A549 treated with Mapracorat at 1 μM for 4 hours (cell line): Measurements from ENCODE around the gene RAPGEF5. TPM values are rescaled to one million over a fixed set of nuclear protein-coding genes. Genes with fewer than 3 reads are reported as not detected.

Source experiments
- total RNA-seq: library from RNA; stranded (reverse); fragments of 200-300 nt; extraction: Qiagen RNA extraction; gene quantifications from 5 replicates; pipeline ENCODE4 v1.2.3, GENCODE V29; 2022

Gene RAPGEF5, protein sequence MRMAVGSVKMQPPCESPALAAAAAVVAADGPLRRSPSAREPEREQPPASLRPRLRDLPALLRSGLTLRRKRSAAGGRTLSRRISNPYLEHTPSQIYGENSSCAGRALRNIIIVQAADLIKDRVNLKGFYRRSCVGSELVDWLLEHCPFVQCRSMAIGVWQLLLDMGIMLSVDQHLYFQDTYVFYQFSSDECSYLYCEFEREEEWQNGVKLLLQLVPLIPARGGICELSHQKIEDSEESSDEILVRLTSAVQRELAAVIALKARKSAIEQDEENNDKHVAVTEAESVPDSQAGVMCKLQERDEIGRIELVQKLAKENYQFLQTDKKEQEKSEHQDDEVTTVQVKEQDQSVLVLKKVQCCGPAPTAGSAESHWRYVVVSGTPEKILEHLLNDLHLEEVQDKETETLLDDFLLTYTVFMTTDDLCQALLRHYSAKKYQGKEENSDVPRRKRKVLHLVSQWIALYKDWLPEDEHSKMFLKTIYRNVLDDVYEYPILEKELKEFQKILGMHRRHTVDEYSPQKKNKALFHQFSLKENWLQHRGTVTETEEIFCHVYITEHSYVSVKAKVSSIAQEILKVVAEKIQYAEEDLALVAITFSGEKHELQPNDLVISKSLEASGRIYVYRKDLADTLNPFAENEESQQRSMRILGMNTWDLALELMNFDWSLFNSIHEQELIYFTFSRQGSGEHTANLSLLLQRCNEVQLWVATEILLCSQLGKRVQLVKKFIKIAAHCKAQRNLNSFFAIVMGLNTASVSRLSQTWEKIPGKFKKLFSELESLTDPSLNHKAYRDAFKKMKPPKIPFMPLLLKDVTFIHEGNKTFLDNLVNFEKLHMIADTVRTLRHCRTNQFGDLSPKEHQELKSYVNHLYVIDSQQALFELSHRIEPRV
- 0.10 to 0.31 TPM (median 0.16 TPM) in 5 replicates for total RNA-seq

GRCh38 chr7:22356701-22357310, at the start of gene RAPGEF5:
TSS of gene RAPGEF5 (minus strand) at chr7:22357154. CDS start at chr7:22357060, 94 bp downstream.

Other genes starting within 250 kb of the RAPGEF5 start
- 0.13 to 0.30 TPM (median 0.22 TPM) in 4 of 5 replicates, not detected in the other for gene STEAP1B, start 143.0 kb upstream of the RAPGEF5 start, total RNA-seq